K562 (cell line): Measurements from ENCODE around the gene ARSK. TPM values are rescaled to one million over a fixed set of nuclear protein-coding genes. Genes with fewer than 3 reads are reported as not detected.

ENCODE experiments used
- ELF4 ChIP-seq: fragments of 450-650 bp; formaldehyde crosslinking; IDR thresholded peaks from 2 replicates; pipeline ENCODE4 v1.4.0; 2022; ENCODE audit warnings: missing genetic modification characterization
- JUNB ChIP-seq: fragments of 450-650 bp; formaldehyde crosslinking; conservative IDR thresholded peaks from 2 replicates; pipeline ENCODE4 v1.4.0; 2020; ENCODE audit warnings: mild to moderate bottlenecking
- LARP7 ChIP-seq: fragments of 450-650 bp; IDR thresholded peaks from 2 replicates; pipeline ENCODE4 v1.6.1; 2016
- MCM2 ChIP-seq: fragments of 450-650 bp; IDR thresholded peaks from 2 replicates; pipeline ENCODE4 v1.6.1; 2017; ENCODE audit warnings: low read depth, mild to moderate bottlenecking
- MYC ChIP-seq, 2 experiments: fragments of 250-450 bp in 1 of 2; sonication (Bioruptor Pico) in 1 of 2; IDR thresholded peaks; 2 replicates each; pipeline versions ENCODE4 v1.5.1 to v1.6.1; 2012 to 2021; ENCODE audit warnings: low read depth in 2 of 2, borderline replicate concordance in 1 of 2, improper control_type of control experiment in 1 of 2, low read length in 1 of 2, mild to moderate bottlenecking in 1 of 2, moderate library complexity in 1 of 2
- PHF8 ChIP-seq: fragments of 200-600 bp; sonication (generic); IDR thresholded peaks from 2 replicates; pipeline ENCODE4 v1.6.1; 2012; ENCODE audit warnings: mixed run types, mild to moderate bottlenecking, inconsistent platforms, low read length, moderate library complexity, borderline replicate concordance
- POLR3G ChIP-seq: IDR thresholded peaks from 2 replicates; pipeline ENCODE4 v1.6.1; 2011; ENCODE audit not compliant: insufficient read length, insufficient replicate concordance; ENCODE audit errors: extremely low read depth
- RFX7 ChIP-seq: fragments of 250-450 bp; sonication (Bioruptor Pico); IDR thresholded peaks from 2 replicates; pipeline ENCODE4 v1.5.1; 2021; ENCODE audit warnings: mild to moderate bottlenecking
- TAF1 ChIP-seq: IDR thresholded peaks from 2 replicates; pipeline ENCODE4 v1.6.1; 2011; ENCODE audit warnings: mild to moderate bottlenecking, low read length, moderate library complexity; ENCODE audit not compliant: insufficient read depth, control insufficient read depth, severe bottlenecking; ENCODE audit errors: extremely low read depth
- ZNF551 ChIP-seq: fragments of 250-450 bp; sonication (Bioruptor Pico); IDR thresholded peaks from 2 replicates; pipeline ENCODE4 v1.5.0; 2021; ENCODE audit warnings: mild to moderate bottlenecking, moderate library complexity
- ZNF79 ChIP-seq: fragments of 250-450 bp; sonication (Bioruptor Pico); IDR thresholded peaks from 2 replicates; pipeline ENCODE4 v1.4.0; 2020; ENCODE audit warnings: low read depth, mild to moderate bottlenecking, moderate library complexity
- polyA plus RNA-seq, 8 experiments: library from polyadenylated mRNA; depleted of rRNA in 4 of 8; stranded (reverse) in 5 of 8; unstranded in 3 of 8; fragments of >200 nt; fragmentation: Nextera tagmentation in 2 of 8; fragmentation: Illumina TruSeq in 1 of 8; extraction: Ambion mirVana in 2 of 8; extraction: Trizol in 1 of 8; gene quantifications; 2 replicates each; pipeline versions ENCODE4 v1.2.1 to v1.2.3, GENCODE V29; 2011 to 2014; ENCODE audit warnings: inconsistent platforms in 1 of 8, missing spikeins in 1 of 8
- total RNA-seq, 7 experiments: library from RNA; depleted of rRNA in 6 of 7; stranded (reverse); fragments of >200 nt in 6 of 7; fragmentation: Illumina TruSeq in 2 of 7; extraction: Trizol in 2 of 7; gene quantifications; 2 replicates each; pipeline versions ENCODE4 v1.2.1 to v1.2.3, GENCODE V29; 2011 to 2021; ENCODE audit warnings: low replicate concordance in 1 of 7
- TF ChIP-seq, protein P1 (sequence below): fragments of 450-650 bp; IDR thresholded peaks from 2 replicates; pipeline ENCODE4 v1.7.1; 2018; ENCODE audit warnings: mild to moderate bottlenecking, low read depth; ENCODE audit not compliant: partially characterized antibody

ARSK gene
- total and polyA plus RNA-seq, 9 of the 15 experiments (the other 6 are each of a cell fraction or from before 2014, with no cell fraction given), result 2.7 to 9.4 (median 7.1) TPM

GRCh38 chr5:95554647-95555548 lies at the start of gene ARSK, which contains the start of gene SKIC3 (continued):
- TF ChIP-seq TAF1, result peak; percentile 78
- TF ChIP-seq ELF4, result no peak
- TF ChIP-seq, protein P1, sequence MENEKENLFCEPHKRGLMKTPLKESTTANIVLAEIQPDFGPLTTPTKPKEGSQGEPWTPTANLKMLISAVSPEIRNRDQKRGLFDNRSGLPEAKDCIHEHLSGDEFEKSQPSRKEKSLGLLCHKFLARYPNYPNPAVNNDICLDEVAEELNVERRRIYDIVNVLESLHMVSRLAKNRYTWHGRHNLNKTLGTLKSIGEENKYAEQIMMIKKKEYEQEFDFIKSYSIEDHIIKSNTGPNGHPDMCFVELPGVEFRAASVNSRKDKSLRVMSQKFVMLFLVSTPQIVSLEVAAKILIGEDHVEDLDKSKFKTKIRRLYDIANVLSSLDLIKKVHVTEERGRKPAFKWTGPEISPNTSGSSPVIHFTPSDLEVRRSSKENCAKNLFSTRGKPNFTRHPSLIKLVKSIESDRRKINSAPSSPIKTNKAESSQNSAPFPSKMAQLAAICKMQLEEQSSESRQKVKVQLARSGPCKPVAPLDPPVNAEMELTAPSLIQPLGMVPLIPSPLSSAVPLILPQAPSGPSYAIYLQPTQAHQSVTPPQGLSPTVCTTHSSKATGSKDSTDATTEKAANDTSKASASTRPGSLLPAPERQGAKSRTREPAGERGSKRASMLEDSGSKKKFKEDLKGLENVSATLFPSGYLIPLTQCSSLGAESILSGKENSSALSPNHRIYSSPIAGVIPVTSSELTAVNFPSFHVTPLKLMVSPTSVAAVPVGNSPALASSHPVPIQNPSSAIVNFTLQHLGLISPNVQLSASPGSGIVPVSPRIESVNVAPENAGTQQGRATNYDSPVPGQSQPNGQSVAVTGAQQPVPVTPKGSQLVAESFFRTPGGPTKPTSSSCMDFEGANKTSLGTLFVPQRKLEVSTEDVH, result peak; percentile 79
- TF ChIP-seq LARP7, result no peak
- no peak for TF ChIP-seq JUNB (CRISPR knock-in tag)
- peak; percentile 74; the same call in 1 of the 2 replicates for TF ChIP-seq PHF8
- TF ChIP-seq RFX7 (CRISPR knock-in tag), result no peak
- no peak for TF ChIP-seq ZNF551
- no peak for TF ChIP-seq ZNF79
- TF ChIP-seq MYC (IDR thresholded peaks at IDR 0.05; ENCODE audit: low read depth, low read length), result peak; percentile 63
- TF ChIP-seq MYC (CRISPR knock-in tag; IDR thresholded peaks at IDR 0.05; ENCODE audit: borderline replicate concordance, low read depth), result no peak
- no peak for TF ChIP-seq MCM2
- no peak for TF ChIP-seq POLR3G
